B cell (primary cell): ENCODE measurements around the gene NTM. TPM values are rescaled to one million over a fixed set of nuclear protein-coding genes. Genes with fewer than 3 reads are reported as not detected.

Experiments
- ATAC-seq: fragments of 200-7000 bp; cut with Tn5 transposase; one replicate; pipeline ENCODE4 v1.10.0; 2021; ENCODE audit warnings: low read depth, mild to moderate bottlenecking, moderate number of reproducible peaks, moderate library complexity
- CTCF ChIA-PET: fragments of 350-600 bp; sonication (Branson Sonifier 250); formaldehyde crosslinking; loops from one replicate; lab custom pipeline; 2021; ENCODE audit warnings: antibody characterized with exemption, inconsistent platforms; lab: Charles Lee
- POLR2A ChIA-PET: fragments of 350-600 bp; sonication (Branson Sonifier 250); formaldehyde crosslinking; loops from one replicate; lab custom pipeline; 2021; ENCODE audit warnings: antibody characterized with exemption; lab: Charles Lee
- DNase-seq: peaks from one replicate; pipeline ENCODE4 v3.0.0; 2013
- H2AFZ ChIP-seq: 2 replicates; pipeline ENCODE4 v1.6.1; 2012; ENCODE audit warnings: mild to moderate bottlenecking, low read depth, low read length; ENCODE audit not compliant: insufficient read depth, poor library complexity, severe bottlenecking
- H3K27ac ChIP-seq, 2 donors: 1 replicate in 1 of 2; 2 replicates in 1 of 2; pipeline ENCODE4 v1.5.1; 2012 to 2013; ENCODE audit warnings: low read length in 2 of 2, mild to moderate bottlenecking in 2 of 2, moderate library complexity in 1 of 2
- H3K27me3 ChIP-seq, 4 experiments: fragments of 200-600 bp in 1 of 4; sonication (generic) in 1 of 4; replicated peaks in 1 of 4; 1 replicate in 2 of 4; 2 replicates in 2 of 4; pipeline versions ENCODE4 v1.6.1 to v1.7.0; 2013 to 2016; ENCODE audit warnings: low read length in 3 of 4, mild to moderate bottlenecking in 2 of 4, mixed read lengths in 1 of 4, moderate library complexity in 1 of 4; ENCODE audit not compliant: insufficient read depth in 4 of 4, control insufficient read depth in 3 of 4; ENCODE audit errors: control extremely low read depth in 1 of 4
- H3K36me3 ChIP-seq, 2 experiments: replicated peaks in 1 of 2; 1 replicate in 1 of 2; 2 replicates in 1 of 2; pipeline versions ENCODE4 v1.6.1 to v1.7.1; 2013; ENCODE audit warnings: low read length in 1 of 2; ENCODE audit not compliant: insufficient read depth in 2 of 2, control insufficient read depth in 1 of 2; ENCODE audit errors: control extremely low read depth in 1 of 2, extremely low read depth in 1 of 2
- H3K4me1 ChIP-seq, 2 donors: fragments of 200-600 bp in 1 of 2; sonication (generic) in 1 of 2; 1 replicate in 1 of 2; 2 replicates in 1 of 2; pipeline versions ENCODE4 v1.5.1 to v1.6.1; 2013 to 2017; ENCODE audit warnings: low read length in 2 of 2; ENCODE audit not compliant: control insufficient read depth in 2 of 2, insufficient read depth in 2 of 2
- H3K4me2 ChIP-seq: replicated peaks from 2 replicates; pipeline ENCODE3; 2012; ENCODE audit warnings: mild to moderate bottlenecking, low read depth, low read length; ENCODE audit not compliant: poor library complexity, severe bottlenecking
- H3K4me3 ChIP-seq, 5 experiments: fragments of 200-600 bp in 1 of 5; sonication (generic) in 1 of 5; 1 replicate in 3 of 5; 2 replicates in 2 of 5; pipeline versions ENCODE4 v1.5.1 to v1.7.0; 2011 to 2016; ENCODE audit warnings: low read length in 4 of 5, mild to moderate bottlenecking in 4 of 5, low read depth in 2 of 5, control low read depth in 1 of 5, moderate library complexity in 1 of 5; ENCODE audit not compliant: insufficient read depth in 1 of 5; ENCODE audit errors: control extremely low read depth in 1 of 5, extremely low read depth in 1 of 5
- H3K79me2 ChIP-seq: fragments of 200-600 bp; sonication (generic); one replicate; pipeline ENCODE4 v1.6.0; 2016; ENCODE audit warnings: low read length; ENCODE audit not compliant: control insufficient read depth, insufficient read depth
- H3K9ac ChIP-seq: fragments of 200-600 bp; sonication (generic); 2 replicates; pipeline ENCODE4 v1.6.1; 2017; ENCODE audit warnings: mild to moderate bottlenecking, low read length, moderate library complexity
- H3K9me3 ChIP-seq, 3 donors: one replicate each; pipeline versions ENCODE4 v1.6.1 to v1.7.1; 2013; ENCODE audit warnings: low read length in 2 of 3; ENCODE audit not compliant: control insufficient read depth in 2 of 3, insufficient read depth in 1 of 3; ENCODE audit errors: control extremely low read depth in 1 of 3
- H4K20me1 ChIP-seq: 2 replicates; pipeline ENCODE4 v1.6.0; 2012; ENCODE audit warnings: mild to moderate bottlenecking, low read length; ENCODE audit not compliant: insufficient read depth, control insufficient read depth, poor library complexity, severe bottlenecking
- H3K27ac Mint-ChIP-seq: one replicate; pipeline ENCODE4 v1.8.0; 2021; ENCODE audit warnings: mixed read lengths
- H3K27me3 Mint-ChIP-seq: one replicate; pipeline ENCODE4 v1.8.0; 2021; ENCODE audit warnings: mixed read lengths
- H3K4me1 Mint-ChIP-seq: one replicate; pipeline ENCODE4 v1.8.0; 2021; ENCODE audit warnings: mixed read lengths
- H3K4me3 Mint-ChIP-seq: one replicate; pipeline ENCODE4 v1.8.0; 2021; ENCODE audit warnings: mixed read lengths
- H3K9me3 Mint-ChIP-seq: one replicate; pipeline ENCODE4 v1.8.0; 2022; ENCODE audit warnings: mixed read lengths; ENCODE audit not compliant: insufficient read depth
- EZH2 ChIP-seq: IDR thresholded peaks from 2 replicates; pipeline ENCODE4 v1.6.1; 2012; ENCODE audit warnings: borderline replicate concordance, low read depth, mild to moderate bottlenecking, moderate library complexity, low read length; ENCODE audit not compliant: insufficient read depth, poor library complexity, severe bottlenecking
- WGBS: methylation state at CpG from one replicate; pipeline ENCODE4 v1.1.5; 2013; ENCODE audit warnings: missing lambda C conversion rate; ENCODE audit not compliant: insufficient coverage; 5-methylcytosine and 5-hydroxymethylcytosine counted together
- intact Hi-C: fragments of 100-400 bp; cut with micrococcal nuclease; formaldehyde crosslinking; loops from one replicate; pipeline ENCODE4 v1.10.0; 2022
- polyA plus RNA-seq: library from polyadenylated mRNA; depleted of rRNA; stranded (reverse); fragments of >200 nt; gene quantifications from 2 replicates; pipeline ENCODE4 v1.2.3, GENCODE V29; 2012
- total RNA-seq, 2 donors: library from RNA; stranded (reverse); fragments of 120-200 nt in 1 of 2; gene quantifications; 1 replicate in 1 of 2; 2 replicates in 1 of 2; pipeline versions ENCODE4 v1.2.3 to v1.2.4, GENCODE V29; 2013 to 2022
- TF ChIP-seq, protein P1 (sequence below): fragments of 200-600 bp; IDR thresholded peaks from one replicate; pipeline ENCODE4 v1.8.0; 2022; ENCODE audit warnings: antibody characterized with exemption, mild to moderate bottlenecking

The NTM gene
- total and polyA plus RNA-seq, 2 donors (not counting 1 experiment from before 2014, with no cell fraction given), result not detected

DNA sequence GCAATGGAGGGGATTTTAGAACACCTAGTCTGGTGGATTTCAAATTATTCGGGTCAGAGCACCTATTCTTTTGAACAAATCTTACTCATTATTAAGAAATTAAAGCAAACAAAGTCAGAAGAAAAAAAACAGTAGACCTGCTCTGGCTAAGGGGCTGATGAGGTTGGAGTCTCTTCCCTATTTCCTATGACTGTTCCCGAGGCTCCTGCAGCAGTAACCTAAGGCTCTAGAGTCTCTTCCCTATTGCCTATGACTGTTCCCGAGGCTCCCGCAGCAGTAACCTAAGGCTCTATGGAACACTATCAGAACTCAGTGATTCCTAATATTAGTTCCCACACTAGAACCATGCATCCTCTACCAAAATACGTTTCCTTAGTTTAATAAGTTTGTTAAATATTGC lies 607.9 kb downstream of the NTM start:
- no peak overlapping the region for H3K4me2 ChIP-seq

DNA sequence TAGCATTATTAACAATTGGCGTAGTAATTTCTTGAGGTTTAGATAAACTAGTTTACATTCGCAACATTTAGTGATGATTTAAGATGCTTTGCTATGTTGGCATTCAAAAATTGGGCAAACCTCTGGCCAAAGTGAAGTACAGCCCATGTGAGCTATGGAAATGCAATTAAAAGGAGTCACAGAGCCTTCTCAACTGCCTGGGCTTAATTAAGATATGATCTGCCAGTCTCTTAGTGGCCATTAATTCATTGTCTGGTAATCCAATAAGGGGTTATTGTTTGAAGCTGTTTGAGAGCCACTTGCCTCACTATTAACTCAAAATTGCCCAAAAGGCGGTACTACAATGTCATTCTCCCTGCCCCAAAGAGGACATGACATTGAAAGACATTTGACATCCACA lies 608.9 kb downstream of the NTM start:
- H3K27ac ChIP-seq, result no peak overlapping the region
- no peaks in the 10 kb centered on the region for H3K36me3 ChIP-seq
- DNase-seq (no peak), ATAC-seq (no peak)
- H3K27me3 Mint-ChIP-seq, result no peaks in the 10 kb centered on the region
- 100% methylated on average over 2 of the region's 3 CpGs for whole genome bisulfite sequencing
- H3K9me3 Mint-ChIP-seq, result peaks cover 2% of the 10 kb centered on the region
- TF ChIP-seq EZH2, result no peak
- no peaks in the 10 kb centered on the region for H4K20me1 ChIP-seq
- ChIA-PET CTCF (no interaction called here), POLR2A (no interaction called here)
- H3K4me2 ChIP-seq, result no peak overlapping the region
- no peaks in the 10 kb centered on the region for H3K79me2 ChIP-seq
- H2AFZ ChIP-seq, result no peak overlapping the region
- H3K4me3 Mint-ChIP-seq, result no peak overlapping the region
- no peaks in the 10 kb centered on the region for H3K27me3 ChIP-seq
- no peak overlapping the region for H3K27ac Mint-ChIP-seq
- intact Hi-C loops, result no loop called here
- no peaks in the 10 kb centered on the region for H3K4me1 ChIP-seq
- H3K4me1 Mint-ChIP-seq, result no peaks in the 10 kb centered on the region
- H3K9ac ChIP-seq, result no peak overlapping the region
- peaks cover 0 to 4% (median 2%) of the 10 kb centered on the region in 3 donors for H3K9me3 ChIP-seq
- H3K4me3 ChIP-seq, result no peak overlapping the region

More for the DNA sequence above, 607.9 kb downstream of the NTM start:
- no peak overlapping the region for H3K27ac Mint-ChIP-seq
- ChIA-PET POLR2A (no interaction called here), CTCF (no interaction called here)
- TF ChIP-seq EZH2, result no peak
- TF ChIP-seq, protein P1, sequence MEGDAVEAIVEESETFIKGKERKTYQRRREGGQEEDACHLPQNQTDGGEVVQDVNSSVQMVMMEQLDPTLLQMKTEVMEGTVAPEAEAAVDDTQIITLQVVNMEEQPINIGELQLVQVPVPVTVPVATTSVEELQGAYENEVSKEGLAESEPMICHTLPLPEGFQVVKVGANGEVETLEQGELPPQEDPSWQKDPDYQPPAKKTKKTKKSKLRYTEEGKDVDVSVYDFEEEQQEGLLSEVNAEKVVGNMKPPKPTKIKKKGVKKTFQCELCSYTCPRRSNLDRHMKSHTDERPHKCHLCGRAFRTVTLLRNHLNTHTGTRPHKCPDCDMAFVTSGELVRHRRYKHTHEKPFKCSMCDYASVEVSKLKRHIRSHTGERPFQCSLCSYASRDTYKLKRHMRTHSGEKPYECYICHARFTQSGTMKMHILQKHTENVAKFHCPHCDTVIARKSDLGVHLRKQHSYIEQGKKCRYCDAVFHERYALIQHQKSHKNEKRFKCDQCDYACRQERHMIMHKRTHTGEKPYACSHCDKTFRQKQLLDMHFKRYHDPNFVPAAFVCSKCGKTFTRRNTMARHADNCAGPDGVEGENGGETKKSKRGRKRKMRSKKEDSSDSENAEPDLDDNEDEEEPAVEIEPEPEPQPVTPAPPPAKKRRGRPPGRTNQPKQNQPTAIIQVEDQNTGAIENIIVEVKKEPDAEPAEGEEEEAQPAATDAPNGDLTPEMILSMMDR, result no peak
- no peak overlapping the region for H2AFZ ChIP-seq
- no peak overlapping the region for H3K9ac ChIP-seq
- H3K79me2 ChIP-seq, result no peaks in the 10 kb centered on the region
- H3K27me3 ChIP-seq, result no peaks in the 10 kb centered on the region
- no peak for DNase-seq
- no peaks in the 10 kb centered on the region for H3K4me1 Mint-ChIP-seq
- H3K36me3 ChIP-seq, result no peaks in the 10 kb centered on the region
- intact Hi-C loops, result no loop called here
- no peak overlapping the region for H3K4me3 ChIP-seq
- H3K9me3 ChIP-seq, result peaks cover 0 to 4% (median 0%) of the 10 kb centered on the region in 3 donors
- H3K4me3 Mint-ChIP-seq, result no peak overlapping the region
- H3K4me1 ChIP-seq, result no peaks in the 10 kb centered on the region
- 86% methylated on average over 2 of the region's 5 CpGs for WGBS
- no peaks in the 10 kb centered on the region for H3K9me3 Mint-ChIP-seq
- H4K20me1 ChIP-seq, result no peaks in the 10 kb centered on the region
- no peak for ATAC-seq
- H3K27me3 Mint-ChIP-seq, result no peaks in the 10 kb centered on the region
- no peak overlapping the region for H3K27ac ChIP-seq
